ENCODE measurements around the gene RNGTT.

RNGTT gene

DNA sequence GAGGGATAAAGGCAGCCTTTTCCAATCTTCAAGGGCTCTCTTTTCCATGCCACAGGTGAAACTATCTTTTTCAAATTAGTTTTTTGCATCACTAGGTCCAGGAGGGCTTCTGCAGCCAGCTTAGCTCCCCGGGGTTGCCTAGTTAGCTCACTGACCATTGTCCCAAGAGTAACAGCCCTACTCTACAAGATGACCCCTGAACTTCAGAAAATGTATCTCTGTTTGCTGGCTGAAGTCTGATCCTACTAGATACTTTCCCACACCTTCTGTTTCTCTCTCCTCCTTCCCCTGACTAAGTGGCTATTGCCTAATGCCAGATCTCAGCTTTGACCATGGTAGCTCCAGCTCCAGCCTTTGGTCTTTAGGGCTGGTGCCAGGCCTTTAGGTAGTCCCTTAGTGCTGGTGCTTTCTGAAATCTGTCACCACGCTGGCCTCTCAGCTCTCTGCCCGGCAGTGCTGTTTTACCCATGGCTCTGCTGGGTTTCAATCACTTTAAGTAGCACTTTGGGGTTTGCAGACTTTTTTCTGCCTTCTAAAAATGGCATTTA lies 255.1 kb downstream of the RNGTT start:
- no peak for DNase-seq

DNA sequence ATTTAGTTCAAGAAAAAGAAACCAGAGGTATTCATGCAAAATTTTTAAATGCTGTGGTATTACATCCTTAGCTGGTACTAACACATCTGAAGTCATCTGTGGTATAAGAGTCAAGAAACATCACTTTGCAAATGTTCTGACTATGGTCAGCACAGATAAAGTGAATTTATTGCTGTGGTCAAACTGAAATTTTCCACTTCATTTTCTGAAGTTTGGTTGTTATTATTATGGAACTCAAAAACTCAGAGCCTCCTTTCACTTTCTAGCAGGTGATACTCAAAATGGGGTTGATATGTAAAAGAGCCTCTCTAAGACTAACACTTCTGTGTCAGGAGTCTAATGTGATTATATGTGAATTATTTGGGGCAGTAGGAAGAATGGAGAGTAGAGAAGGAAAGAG lies 257.8 kb downstream of the RNGTT start:
- DNase-seq, result no peak

DNA sequence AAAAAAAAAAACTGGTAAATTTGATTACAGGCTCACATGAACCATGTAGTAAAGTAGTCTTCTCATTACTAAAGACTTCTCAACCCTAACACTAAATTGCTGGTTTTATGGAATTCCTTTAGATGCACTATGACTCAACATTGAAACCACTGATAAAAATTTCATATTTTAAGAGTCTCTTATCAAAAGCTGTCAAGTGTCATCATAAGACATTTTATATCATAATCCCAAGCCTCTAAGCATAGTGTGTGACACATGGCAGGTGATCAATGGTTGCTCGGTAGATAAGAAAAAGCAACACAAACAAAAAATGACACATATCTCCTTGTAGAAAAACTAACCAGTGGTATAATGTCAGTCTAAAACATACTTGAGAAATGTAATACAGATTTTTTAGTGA lies 258.4 kb downstream of the RNGTT start:
- no peak for DNase-seq

DNA sequence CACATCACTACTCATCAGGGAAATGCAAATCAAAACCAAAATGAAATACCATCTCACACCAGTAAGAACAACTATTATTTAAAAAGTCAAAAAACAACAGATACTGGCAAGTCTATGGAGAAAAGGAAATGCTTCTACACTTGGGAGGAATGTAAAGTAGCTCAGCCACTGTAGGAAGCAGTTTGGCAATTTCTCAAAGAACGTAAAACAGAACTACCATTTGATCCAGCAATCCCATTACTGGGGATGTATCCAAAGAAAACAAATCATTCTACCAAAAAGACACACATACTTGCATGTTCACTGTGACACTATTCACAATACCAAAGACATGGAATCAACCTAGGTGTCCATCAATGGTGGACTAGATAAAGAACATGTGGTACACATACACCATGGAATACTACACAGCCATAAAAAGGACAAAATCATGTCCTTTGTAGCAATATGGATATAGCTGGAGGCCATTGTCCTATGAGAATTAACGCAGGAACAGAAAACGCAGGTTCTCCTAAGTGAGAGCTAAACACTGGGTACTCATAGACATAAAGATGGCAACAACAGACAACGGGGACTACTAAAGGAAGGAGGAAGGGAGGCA lies 260.4 kb downstream of the RNGTT start:
- DNase-seq, result no peak

DNA sequence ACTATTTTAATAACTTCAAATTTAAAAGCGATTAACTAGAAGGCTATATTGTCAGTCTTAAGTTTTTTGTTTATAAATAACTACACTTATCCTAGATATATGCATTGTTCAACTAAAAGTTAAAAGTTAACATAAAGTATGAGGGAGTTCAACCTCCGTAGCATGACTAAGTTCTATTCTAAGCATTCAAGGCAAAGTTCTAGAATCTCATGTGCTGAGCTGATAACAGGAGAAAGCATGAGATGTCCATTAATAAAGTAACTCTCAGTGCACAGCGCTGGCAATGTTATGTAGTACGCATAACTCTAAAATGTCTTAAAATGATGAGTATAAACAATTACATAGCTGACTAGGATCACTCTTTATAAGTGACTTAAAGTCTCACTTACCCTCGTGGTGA lies 264.8 kb downstream of the RNGTT start:
- no peak for DNase-seq

DNA sequence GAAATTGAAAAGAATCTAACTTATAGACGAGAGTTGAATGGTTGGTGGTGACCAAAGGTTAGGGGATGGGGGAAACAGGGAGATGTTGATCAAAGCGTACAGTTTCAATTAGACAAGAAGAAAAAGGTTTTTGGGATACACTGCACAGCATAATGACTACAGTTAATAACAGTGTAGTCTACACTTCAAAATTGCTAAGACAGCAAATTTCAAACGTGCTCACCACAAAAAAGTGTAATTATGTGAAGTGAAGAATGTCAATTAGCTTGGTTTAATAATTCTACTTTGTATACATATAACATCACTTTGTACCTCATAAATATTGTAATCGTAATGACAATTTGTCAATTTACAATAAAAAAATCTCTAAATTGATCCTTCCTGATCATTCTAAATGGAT lies 267.5 kb downstream of the RNGTT start:
- DNase-seq, result no peak

DNA sequence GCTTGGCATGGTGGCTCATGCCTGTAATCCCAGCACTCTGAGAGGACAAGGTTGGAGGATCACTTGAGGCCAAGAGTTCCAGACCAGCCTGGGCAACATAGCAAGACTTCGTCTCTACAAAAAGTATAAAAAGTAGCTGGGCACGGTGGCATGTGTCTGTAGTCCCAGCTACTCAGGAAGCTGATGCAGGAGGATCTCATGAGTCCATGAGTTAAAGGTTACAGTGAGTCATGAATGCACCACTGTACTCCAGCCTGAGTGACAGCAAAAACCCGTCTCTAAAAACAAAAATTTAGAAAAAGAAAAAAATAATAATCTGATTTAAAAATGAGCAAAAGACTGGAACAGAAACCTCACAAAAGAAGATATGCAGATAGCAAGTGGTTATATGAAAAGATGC lies 279.7 kb downstream of the RNGTT start:
- no peak for DNase-seq

DNA sequence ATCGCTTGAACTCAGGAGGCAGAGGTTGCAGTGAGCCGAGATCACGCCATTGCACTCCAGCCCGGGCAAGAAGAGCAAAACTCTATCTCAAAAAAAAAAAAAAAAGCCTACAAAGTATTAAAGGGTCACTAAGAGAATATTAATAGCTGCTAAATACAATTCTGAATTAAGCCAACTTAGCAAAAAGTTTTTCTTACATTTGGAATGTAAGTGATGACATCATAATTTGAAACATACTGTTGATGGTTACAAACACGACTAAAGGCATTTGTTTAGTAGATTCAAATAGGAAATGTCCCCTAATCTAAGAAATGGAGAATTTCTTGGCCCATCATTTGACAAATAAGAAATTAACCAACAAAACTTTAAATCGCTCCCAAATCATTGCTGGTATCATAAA lies 282.8 kb downstream of the RNGTT start:
- DNase-seq, result no peak

DNA sequence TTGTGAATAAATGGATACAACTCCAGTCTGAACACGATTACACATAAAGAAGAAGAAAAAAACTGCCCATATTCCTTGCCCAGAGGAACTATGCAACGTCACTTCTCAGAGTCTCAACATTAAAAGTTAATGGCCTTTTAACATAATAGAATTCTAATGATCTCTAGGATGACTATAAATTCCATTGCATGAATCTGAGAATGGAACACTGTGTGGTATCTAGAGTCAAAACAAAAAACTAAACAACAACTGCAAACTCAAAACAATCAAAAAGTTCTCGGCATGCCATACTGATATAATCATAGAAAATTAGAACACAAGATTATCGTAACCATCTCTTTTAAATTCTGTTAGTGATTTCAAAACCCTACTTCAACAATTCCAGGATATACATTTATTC lies 283.6 kb downstream of the RNGTT start:
- no peak for DNase-seq

DNA sequence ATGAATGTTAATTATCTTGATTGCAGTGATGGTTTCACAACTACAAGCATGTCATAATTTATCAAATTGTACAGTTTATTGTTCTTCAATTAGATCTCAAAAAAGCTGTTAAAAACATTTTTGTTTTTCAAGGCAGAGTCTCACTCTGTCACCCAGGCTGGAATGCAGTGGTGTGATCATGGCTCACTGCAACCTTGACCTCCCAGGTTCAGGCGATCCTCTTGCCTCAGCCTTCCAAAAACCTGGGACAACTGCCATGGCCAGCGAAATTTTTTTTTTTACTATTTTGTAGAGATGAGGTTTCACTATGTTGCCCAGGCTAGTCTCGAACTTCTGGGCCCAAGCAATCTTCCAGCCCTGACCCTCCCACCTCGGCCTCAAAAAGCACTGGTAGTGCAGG lies 286.1 kb downstream of the RNGTT start:
- DNase-seq, result no peak

DNA sequence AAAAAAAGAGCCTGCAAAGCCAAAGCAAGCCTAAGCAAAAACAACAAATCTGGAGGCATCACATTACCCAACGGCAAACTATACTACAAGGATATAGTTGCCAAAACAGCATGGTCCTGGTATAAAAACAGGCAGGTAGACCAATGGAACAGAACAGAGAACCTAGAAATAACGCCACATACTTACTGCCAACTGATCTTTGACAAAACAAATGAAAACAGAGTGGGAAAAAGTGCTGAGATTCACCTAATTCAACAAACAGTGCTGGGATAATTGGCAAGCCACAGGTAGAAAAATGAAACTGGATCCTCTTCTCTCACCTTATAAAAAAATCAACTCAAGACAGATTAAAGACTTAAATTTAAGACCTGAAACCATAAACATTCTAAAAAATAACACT lies 291.8 kb downstream of the RNGTT start:
- DNase-seq, result no peak

DNA sequence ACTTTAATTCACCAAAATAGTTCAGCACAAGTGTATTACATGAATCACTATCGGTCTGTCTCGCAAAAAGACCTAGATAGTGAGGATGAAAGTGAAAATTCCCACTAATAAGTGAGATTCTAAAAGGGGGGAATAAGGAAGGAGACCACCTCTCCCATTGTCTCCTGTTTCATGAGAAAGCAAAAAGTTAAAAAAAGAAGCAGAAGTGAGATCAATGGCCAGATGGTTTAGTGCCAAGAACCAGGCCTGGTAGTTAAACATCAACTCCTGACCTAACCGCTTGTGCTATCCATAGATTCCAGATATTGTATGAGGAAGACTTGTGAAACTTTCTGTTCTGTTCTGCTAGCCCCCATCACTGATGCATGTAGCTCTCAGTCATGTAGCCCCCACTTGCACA lies 293.0 kb downstream of the RNGTT start:
- DNase-seq, result no peak

DNA sequence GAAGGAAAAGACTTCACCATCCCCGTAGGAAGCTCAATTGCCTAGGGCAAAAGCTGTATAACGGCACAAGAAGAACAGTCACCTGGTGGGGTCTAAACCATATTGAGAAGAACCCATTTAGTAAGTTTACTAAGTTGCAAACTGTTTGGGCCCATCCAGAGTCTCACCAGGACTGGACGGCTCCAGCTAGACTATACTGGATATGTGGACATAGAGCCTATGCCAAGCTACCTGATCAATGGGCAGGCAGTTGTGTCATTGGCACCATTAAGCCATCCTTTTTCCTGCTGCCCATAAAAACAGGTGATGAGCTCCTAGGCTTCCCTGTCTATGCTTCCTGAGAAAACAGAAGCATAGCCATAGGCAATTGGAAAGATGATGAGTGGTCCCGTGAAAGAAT lies 293.9 kb downstream of the RNGTT start:
- DNase-seq, result no peak

DNA sequence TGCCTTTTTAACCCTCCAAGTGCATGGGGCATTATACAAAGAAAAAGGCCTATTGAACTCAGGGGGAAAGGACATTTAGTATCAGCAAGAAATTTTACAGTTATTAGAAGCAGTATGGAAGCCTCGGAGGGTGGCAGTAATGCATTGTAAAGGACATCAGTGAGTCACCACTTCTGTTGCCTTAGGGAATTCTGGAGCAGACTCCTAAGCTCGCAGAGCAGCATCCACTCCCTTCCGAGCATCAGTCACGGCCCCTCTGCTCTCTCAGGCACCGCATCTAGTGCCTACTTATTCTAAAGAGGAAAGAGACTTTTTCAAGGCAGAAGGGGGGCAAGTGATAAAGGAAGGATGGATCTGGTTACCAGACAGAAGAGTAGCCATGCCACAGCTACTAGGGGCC lies 296.5 kb downstream of the RNGTT start:
- DNase-seq, result no peak

DNA sequence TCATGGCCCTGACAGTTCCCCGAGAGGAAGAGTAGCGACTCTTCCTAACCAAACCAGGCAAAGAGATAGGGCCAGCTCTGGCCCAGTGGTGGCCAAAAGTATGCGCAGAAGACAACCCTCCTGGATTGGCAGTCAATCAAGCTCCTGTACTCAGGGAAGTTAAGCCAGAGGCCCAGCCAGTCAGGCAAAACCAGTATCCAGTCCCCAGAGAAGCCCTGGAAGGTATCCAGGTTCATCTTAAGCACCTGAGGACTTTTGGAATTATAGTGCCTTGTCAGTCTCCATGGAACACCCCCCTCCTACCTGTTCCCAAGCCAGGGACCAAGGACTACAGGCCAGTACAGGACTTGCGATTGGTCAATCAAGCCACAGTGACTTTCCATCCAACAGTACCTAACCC lies 298.3 kb downstream of the RNGTT start:
- DNase-seq, result no peak

DNA sequence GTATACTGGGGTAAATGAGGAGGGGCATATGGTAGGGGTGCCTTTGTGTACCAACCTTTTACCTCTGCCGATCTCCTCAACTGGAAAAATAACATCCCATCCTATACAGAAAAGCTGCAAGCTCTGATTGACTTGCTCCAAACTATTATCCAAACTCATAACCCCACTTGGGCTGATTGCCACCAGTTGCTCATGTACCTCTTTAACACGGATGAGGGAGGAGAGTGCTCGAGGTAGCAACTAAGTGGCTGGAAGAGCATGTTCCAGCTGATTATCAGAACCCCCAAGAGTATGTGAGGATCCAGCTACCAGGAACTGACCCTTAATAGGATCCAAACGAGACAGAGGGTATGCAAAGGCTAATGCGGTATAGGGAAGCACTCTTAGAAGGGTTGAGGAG lies 299.6 kb downstream of the RNGTT start:
- no peak for DNase-seq

DNA sequence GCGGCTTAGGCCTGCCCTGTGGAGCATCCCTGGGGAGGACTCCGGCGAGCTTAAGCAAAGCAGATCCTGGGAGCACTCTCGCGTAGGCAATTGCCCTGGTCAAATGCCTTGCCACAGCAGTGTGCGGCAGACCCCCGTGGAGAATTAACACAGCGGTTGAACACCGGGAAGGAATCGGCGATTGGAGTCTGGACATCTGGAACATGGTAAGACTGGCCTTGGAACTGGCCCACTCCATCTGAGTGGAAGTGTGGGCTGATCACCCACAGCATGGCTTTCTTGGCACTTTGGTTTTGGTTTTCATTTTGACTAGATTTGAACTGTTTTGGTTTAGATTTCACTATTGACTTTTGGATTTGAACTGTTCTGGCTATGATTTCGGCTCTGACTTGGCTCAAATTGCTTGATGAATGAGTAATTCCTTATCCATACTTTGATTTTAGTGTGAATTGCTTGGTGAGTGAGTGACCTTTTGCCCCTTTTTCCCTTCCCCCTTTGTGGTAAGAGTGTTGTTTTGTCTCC lies 300.7 kb downstream of the RNGTT start:
- no peak for DNase-seq

DNA sequence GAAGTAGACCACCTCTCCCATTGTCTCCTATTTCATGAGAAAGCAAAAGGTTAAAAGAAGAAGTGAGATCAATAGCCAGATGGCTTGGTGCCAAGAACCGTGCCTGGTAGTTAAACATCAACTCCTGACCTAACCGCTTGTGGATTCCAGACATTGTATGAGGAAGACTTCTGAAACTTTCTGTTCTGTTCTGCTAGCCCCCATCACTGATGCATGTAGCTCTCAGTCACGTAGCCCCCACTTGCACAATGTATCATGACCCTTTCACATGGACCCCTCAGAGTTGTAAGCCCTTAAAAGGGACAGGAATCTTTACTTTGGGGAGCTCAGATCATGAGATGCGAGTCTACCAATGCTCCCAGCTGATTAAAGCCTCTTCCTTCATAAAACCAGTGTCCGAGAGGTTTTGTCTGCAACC lies 301.2 kb downstream of the RNGTT start:
- DNase-seq, result no peak

DNA sequence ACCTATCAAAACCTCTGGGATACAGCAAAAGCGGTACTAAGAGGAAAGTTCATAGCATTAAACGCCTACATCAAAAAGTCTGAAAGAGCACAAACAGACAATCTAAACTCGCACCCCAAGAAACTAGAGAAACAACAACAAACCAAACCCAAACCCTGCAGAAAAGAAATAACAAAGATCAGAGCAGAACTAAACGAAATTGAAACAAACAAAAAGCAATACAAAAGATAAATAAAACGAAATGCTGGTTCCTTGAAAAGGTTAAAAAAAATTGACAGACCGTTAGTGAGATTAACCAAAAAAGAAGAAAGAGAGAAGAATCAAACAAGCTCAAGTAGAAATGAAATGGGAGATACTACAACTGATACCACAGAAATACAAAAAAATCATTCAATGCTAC lies 302.3 kb downstream of the RNGTT start:
- no peak for DNase-seq

DNA sequence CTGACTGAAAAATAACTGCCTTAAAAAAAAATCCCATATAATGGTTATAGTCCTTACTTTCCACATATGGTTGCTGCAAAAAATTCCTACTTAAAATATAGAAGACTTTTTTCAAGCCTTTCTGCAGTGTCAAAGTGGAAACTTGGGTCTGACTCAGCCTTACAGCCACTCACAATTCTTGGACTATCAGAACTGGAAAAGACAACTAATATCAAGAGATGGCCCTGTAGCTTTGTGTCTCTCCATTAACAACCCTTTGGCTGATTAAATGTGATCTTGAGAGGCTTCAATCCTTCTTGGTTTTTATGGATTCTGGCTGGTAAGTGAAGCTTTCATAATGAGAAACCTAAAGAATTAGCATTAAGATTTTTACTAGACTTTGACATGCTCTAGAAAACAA lies 307.8 kb downstream of the RNGTT start:
- no peak for DNase-seq

DNA sequence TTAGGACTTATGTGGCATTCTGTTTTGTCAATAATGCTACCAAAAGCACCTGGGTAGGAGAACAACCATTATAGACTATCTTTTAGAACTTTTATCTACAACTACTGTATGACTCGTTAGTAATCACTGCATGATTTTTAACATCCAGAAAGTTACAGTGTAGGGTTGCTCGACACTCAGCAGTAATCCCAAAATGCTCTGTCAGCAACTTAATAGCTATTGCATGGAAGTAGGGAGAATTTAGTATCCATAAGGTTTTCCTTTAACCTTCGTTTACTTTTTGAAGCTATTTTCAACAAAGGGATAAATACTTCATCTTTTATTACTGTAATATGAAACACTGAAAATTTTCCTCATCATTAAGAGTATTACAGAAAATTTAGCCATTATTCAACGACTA lies 309.5 kb downstream of the RNGTT start:
- DNase-seq, result no peak

DNA sequence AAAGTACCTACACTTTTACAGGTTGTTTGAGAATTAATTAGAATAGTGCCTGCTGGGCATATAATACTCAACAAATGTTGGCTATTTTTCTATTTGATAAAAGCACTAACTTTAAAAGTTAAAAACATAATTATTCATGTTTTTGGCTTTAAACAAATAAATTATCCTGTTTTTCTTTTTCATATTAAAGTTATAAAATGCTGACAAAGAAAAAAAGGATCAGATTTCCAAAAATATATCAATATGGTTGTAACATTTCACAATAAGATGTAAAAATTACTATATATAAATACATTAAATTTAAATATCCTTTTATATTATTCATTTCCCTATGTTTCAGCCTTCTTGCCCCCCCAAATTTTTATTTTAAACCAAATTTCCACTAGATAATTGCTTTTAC lies 312.0 kb downstream of the RNGTT start:
- DNase-seq, result no peak

DNA sequence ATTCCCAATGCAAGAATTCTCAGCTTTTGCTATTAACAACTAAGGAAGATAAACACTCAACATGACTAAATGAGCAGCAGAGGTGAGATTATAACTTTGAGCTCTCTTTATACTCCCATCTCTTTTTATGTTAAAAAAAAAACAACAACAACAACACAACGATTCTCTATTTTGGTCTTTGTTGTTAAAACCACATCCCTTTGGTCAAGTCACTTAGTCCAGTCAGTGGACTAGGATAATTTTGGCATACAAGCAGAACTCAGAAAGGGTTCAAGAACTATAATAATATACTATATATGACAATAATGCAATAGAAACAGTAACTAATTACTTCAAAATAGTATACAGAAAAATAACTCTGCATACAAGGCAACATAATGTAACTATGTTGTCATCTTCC lies 312.4 kb downstream of the RNGTT start:
- DNase-seq, result no peak

DNA sequence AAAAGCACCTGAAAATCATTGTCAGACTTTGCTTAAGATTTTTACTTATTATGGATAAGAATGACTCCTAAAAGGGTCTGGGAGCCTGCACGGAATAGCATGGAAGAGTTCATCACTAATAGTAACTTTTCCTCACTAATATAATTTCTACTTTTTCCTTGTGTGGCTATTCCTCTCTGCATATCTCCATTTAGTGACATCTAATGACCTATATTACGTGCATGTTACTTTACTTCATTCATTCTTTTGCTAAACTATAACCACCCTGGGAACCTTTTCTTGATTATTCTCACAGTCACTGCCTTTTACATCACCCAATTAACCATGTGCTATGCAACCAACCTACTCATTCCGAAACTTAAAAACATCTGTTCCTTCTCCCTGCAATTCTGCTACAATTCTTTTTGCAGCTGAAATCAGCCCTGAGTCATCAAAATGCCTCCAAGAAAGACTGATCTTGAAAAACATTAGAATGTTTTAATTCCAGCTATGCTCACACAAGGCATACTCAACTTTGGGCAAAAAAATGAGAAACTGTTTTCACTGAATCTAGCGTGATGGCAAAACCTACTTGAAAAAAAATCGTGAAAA lies 313.3 kb downstream of the RNGTT start:
- DNase-seq, result no peak
